Activated T-helper 9 cell treated with anti-CD3 and anti-CD28 coated beads, Interleukin-2, amount 50 U/mL, for 16 hours (primary cell): ENCODE data around the gene ADGRL3.
"Not testable (repeated sequence)": the region's sequence is repeated elsewhere in the genome, so short reads cannot be mapped to it uniquely, and the experiment has no call there.

ENCODE experiments used
- DNase-seq: peaks from one replicate; pipeline ENCODE4 v3.0.0-alpha.2; 2020; ENCODE audit warnings: low read depth

ADGRL3 gene

GRCh38 chr4:61646746-61647350 is 446.7 kb downstream of the ADGRL3 start:
- not testable (repeated sequence) for DNase-seq

GRCh38 chr4:61648264-61648663 is 448.1 kb downstream of the ADGRL3 start:
- DNase-seq: no peak

GRCh38 chr4:61657016-61657415 is 456.9 kb downstream of the ADGRL3 start:
- DNase-seq: no peak

- DNase-seq: no peak
Observed at GRCh38 chr4:61661960-61662359, 461.8 kb downstream of the ADGRL3 start.

- no peak for DNase-seq
Observed at GRCh38 chr4:61662362-61662761, 462.2 kb downstream of the ADGRL3 start.

GRCh38 chr4:61663310-61663709 is 463.2 kb downstream of the ADGRL3 start:
- no peak for DNase-seq

GRCh38 chr4:61665649-61666048 is 465.5 kb downstream of the ADGRL3 start:
- DNase-seq: no peak

GRCh38 chr4:61666244-61666643 is 466.1 kb downstream of the ADGRL3 start:
- DNase-seq: no peak

- DNase-seq: no peak
Observed at GRCh38 chr4:61671599-61671998, 471.5 kb downstream of the ADGRL3 start.

GRCh38 chr4:61675464-61675863 is 475.3 kb downstream of the ADGRL3 start:
- no peak for DNase-seq

GRCh38 chr4:61678297-61678696 is 478.2 kb downstream of the ADGRL3 start:
- DNase-seq: no peak

- no peak for DNase-seq
Observed at GRCh38 chr4:61693520-61693919, 493.4 kb downstream of the ADGRL3 start.

GRCh38 chr4:61714387-61714911 is 514.3 kb downstream of the ADGRL3 start:
- no peak for DNase-seq

- DNase-seq: no peak
Observed at GRCh38 chr4:61716426-61716825, 516.3 kb downstream of the ADGRL3 start.

GRCh38 chr4:61723492-61723891 is 523.4 kb downstream of the ADGRL3 start:
- DNase-seq: no peak

- DNase-seq: no peak
Observed at GRCh38 chr4:61727286-61727685, 527.2 kb downstream of the ADGRL3 start.

GRCh38 chr4:61734409-61734808 is 534.3 kb downstream of the ADGRL3 start:
- DNase-seq: no peak

GRCh38 chr4:61739887-61740286 is 539.8 kb downstream of the ADGRL3 start:
- no peak for DNase-seq

GRCh38 chr4:61740886-61741285 is 540.8 kb downstream of the ADGRL3 start:
- DNase-seq: no peak

GRCh38 chr4:61741327-61742096 is 541.4 kb downstream of the ADGRL3 start:
- DNase-seq: no peak

- DNase-seq: no peak
Observed at GRCh38 chr4:61750810-61751209, 550.7 kb downstream of the ADGRL3 start.

GRCh38 chr4:61752617-61753016 is 552.5 kb downstream of the ADGRL3 start:
- DNase-seq: no peak

GRCh38 chr4:61753739-61754138 is 553.6 kb downstream of the ADGRL3 start:
- no peak for DNase-seq

GRCh38 chr4:61756937-61757336 is 556.8 kb downstream of the ADGRL3 start:
- DNase-seq: not testable (repeated sequence)
